ENCODE measurements around the gene SUSD6. TPM values are rescaled to one million over a fixed set of nuclear protein-coding genes. Genes with fewer than 3 reads are reported as not detected.

Gene SUSD6
- total RNA-seq, 1 experiment from 2014 or later, result 3.7 TPM

GRCh38 chr14:69711065-69711464 lies 99.7 kb downstream of the SUSD6 start:
- H3T11ph ChIP-seq (ENCODE audit: low read length), result no peak overlapping the region
- H3K4me1 ChIP-seq (ENCODE audit: insufficient read depth, low read length), result peaks cover 5% of the 10 kb centered on the region; the same call in 1 of the 2 replicates
- no peaks in the 10 kb centered on the region for H3K79me2 ChIP-seq (ENCODE audit: insufficient read depth, low read length)
- H2BK15ac ChIP-seq (ENCODE audit: low read depth, low read length), result no peak overlapping the region
- H2AFZ ChIP-seq (ENCODE audit: low read length), result no peak overlapping the region
- no peak overlapping the region for H2BK12ac ChIP-seq (ENCODE audit: insufficient read length, low read depth, low read length)
- H3K9ac ChIP-seq (ENCODE audit: extremely low read depth, insufficient read length, low read length), result no peak overlapping the region
- H3K4me3 Mint-ChIP-seq, result no peak overlapping the region
- no peaks in the 10 kb centered on the region for H3K27me3 ChIP-seq (ENCODE audit: insufficient read depth, low read length)
- no peak overlapping the region for H3K18ac ChIP-seq (ENCODE audit: insufficient read length, low read depth, low read length)
- H2BK20ac ChIP-seq (ENCODE audit: low read depth, low read length, poor library complexity, severe bottlenecking), result no peak overlapping the region
- H2BK120ac ChIP-seq (ENCODE audit: low read depth, low read length, poor library complexity, severe bottlenecking), result no peak overlapping the region
- no peaks in the 10 kb centered on the region for H4K20me1 ChIP-seq (ENCODE audit: control insufficient read depth, insufficient read depth, insufficient read length)
- H3K9me3 ChIP-seq (ENCODE audit: control insufficient read depth, low read depth, low read length), result no peaks in the 10 kb centered on the region
- H3K79me1 ChIP-seq (ENCODE audit: insufficient read depth, low read depth, low read length, poor library complexity, severe bottlenecking), result no peaks in the 10 kb centered on the region
- H3K4ac ChIP-seq (ENCODE audit: low read depth, low read length), result no peak overlapping the region
- no peak overlapping the region for H3K23ac ChIP-seq (ENCODE audit: insufficient read length, low read depth, low read length)
- H2BK5ac ChIP-seq (ENCODE audit: insufficient read length, low read length), result no peak overlapping the region
- no peaks in the 10 kb centered on the region for H3K36me3 Mint-ChIP-seq (ENCODE audit: insufficient read depth in 1 of 3, low read depth in 3 of 3)
- no peak overlapping the region for H3K14ac ChIP-seq (ENCODE audit: insufficient read depth, low read length)
- no peak overlapping the region for H4K5ac ChIP-seq (ENCODE audit: insufficient read length, low read depth, low read length)
- no peaks in the 10 kb centered on the region for H3K23me2 ChIP-seq (ENCODE audit: insufficient read length, low read depth, low read length, poor library complexity, severe bottlenecking)
- peak overlapping the region in 1 of 3 experiments; percentile 98; a peak in 2 of 7 replicates for H3K27ac Mint-ChIP-seq
- TF ChIP-seq CTCF (conservative IDR thresholded peaks at IDR 0.05), result no peak
- no peaks in the 10 kb centered on the region for H3K27me3 Mint-ChIP-seq (ENCODE audit: low read depth)
- no peak overlapping the region for H3K4me2 ChIP-seq (ENCODE audit: insufficient read depth, insufficient read length, low read length)
- H4K8ac ChIP-seq (replicated peaks; ENCODE audit: insufficient read length, low read depth, low read length), result no peak overlapping the region
- no peak overlapping the region for H3K27ac ChIP-seq (ENCODE audit: insufficient read length, low read depth, low read length)
- no peak overlapping the region for H4K91ac ChIP-seq (ENCODE audit: insufficient read length, low read depth, low read length)
- H3K9me3 Mint-ChIP-seq, result no peaks in the 10 kb centered on the region; a peak in 1 of 5 replicates
- DNase-seq, result no peak
- no CpG with 5 or more reads among the region's 4 CpGs for WGBS (ENCODE audit: extremely low coverage, insufficient read length, low lambda C conversion rate)
- no peak overlapping the region for H3K56ac ChIP-seq (ENCODE audit: insufficient read length, low read depth, low read length)
- no peak overlapping the region for H2AK5ac ChIP-seq (ENCODE audit: insufficient read length, low read length)
- H3K4me1 Mint-ChIP-seq, result peaks cover 59 to 64% of the 10 kb centered on the region in 2 experiments
